ENCODE results near the gene CCNA2. TPM values are rescaled to one million over a fixed set of nuclear protein-coding genes. Genes with fewer than 3 reads are reported as not detected.

The CCNA2 gene
- total RNA-seq, 3 donors from 2014 or later: 1.3 to 3.8 (median 1.8) TPM

GRCh38 chr4:121806411-121806810 is 17.3 kb downstream of the CCNA2 start:
- intact Hi-C loops (cut with DNase I; ENCODE audit: low total_unique reads): no loop called here
- H3K4me3 ChIP-seq: no peak overlapping the region
- H3K27ac ChIP-seq: no peak overlapping the region
- H3K9me3 ChIP-seq: no peaks in the 10 kb centered on the region
- no peaks in the 10 kb centered on the region for H3K4me1 ChIP-seq
- DNase-seq (ENCODE audit: low spot score in 2 of 2): no peak
- no peaks in the 10 kb centered on the region for H3K27me3 ChIP-seq
- TF ChIP-seq POLR2A (IDR thresholded peaks at IDR 0.05) (no peak), CTCF (IDR thresholded peaks at IDR 0.05) (no peak), POLR2AphosphoS5 (IDR thresholded peaks at IDR 0.05) (no peak)
- no peaks in the 10 kb centered on the region for H3K36me3 ChIP-seq

GRCh38 chr4:121801715-121802075 is 22.0 kb downstream of the CCNA2 start:
- H3K27me3 ChIP-seq: no peaks in the 10 kb centered on the region
- no peaks in the 10 kb centered on the region for H3K9me3 ChIP-seq
- TF ChIP-seq CTCF (IDR thresholded peaks at IDR 0.05) (no peak), POLR2A (IDR thresholded peaks at IDR 0.05) (no peak), POLR2AphosphoS5 (IDR thresholded peaks at IDR 0.05) (no peak)
- H3K36me3 ChIP-seq: no peaks in the 10 kb centered on the region
- intact Hi-C loops (cut with DNase I; ENCODE audit: low total_unique reads): loop anchor here (5.0 kb wide), 1 partner anchor 674 kb away; no protein-coding TSS in a partner anchor
- peak overlapping the region; percentile 85 to 91 for H3K27ac ChIP-seq
- peak overlapping the region; percentile 76 to 95 (median 87) for H3K4me3 ChIP-seq
- H3K4me1 ChIP-seq: no peaks in the 10 kb centered on the region
- DNase-seq (ENCODE audit: low spot score in 2 of 2): no peak

- Histone ChIP-seq H3K27ac (peak within 1 kb of the TSS; percentile 85 to 91), H3K4me3 (peak within 1 kb of the TSS; percentile 76 to 95 (median 87)), H3K4me1 (no peaks in the 10 kb centered on the region), H3K27me3 (no peaks in the 10 kb centered on the region), H3K9me3 (no peaks in the 10 kb centered on the region), H3K36me3 (no peaks in the 10 kb centered on the region)
- intact Hi-C loops (cut with DNase I; ENCODE audit: low total_unique reads): loop anchor here (5.0 kb wide), 1 partner anchor 674 kb away; no protein-coding TSS in a partner anchor
- TF ChIP-seq CTCF (IDR thresholded peaks at IDR 0.05) (no peak), POLR2A (IDR thresholded peaks at IDR 0.05) (peak; percentile 49), POLR2AphosphoS5 (IDR thresholded peaks at IDR 0.05) (peak; percentile 87 to 95 (median 92))
- peak; percentile 83 to 92 for DNase-seq (ENCODE audit: low spot score in 2 of 2)
Measured at GRCh38 chr4:121800961-121801714, 22.5 kb downstream of the CCNA2 start, which contains the start of gene EXOSC9. EXOSC9 (plus strand) TSS chr4:121801323; CDS start chr4:121801425, 102 bp downstream.

GRCh38 chr4:121800638-121800960 is 23.1 kb downstream of the CCNA2 start:
- no peaks in the 10 kb centered on the region for H3K4me1 ChIP-seq
- no peaks in the 10 kb centered on the region for H3K9me3 ChIP-seq
- no peak for TF ChIP-seq POLR2A (IDR thresholded peaks at IDR 0.05)
- no peak for TF ChIP-seq POLR2AphosphoS5 (IDR thresholded peaks at IDR 0.05)
- TF ChIP-seq CTCF (IDR thresholded peaks at IDR 0.05): no peak
- no peak for DNase-seq (ENCODE audit: low spot score in 2 of 2)
- intact Hi-C loops (cut with DNase I; ENCODE audit: low total_unique reads): loop anchor here (5.0 kb wide), 1 partner anchor 673 kb away; no protein-coding TSS in a partner anchor
- no peaks in the 10 kb centered on the region for H3K36me3 ChIP-seq
- H3K4me3 ChIP-seq: peak overlapping the region; percentile 76 to 95 (median 87)
- peak overlapping the region; percentile 85 to 91 for H3K27ac ChIP-seq
- no peaks in the 10 kb centered on the region for H3K27me3 ChIP-seq

- TF ChIP-seq POLR2AphosphoS5 (IDR thresholded peaks at IDR 0.05) (no peak), POLR2A (IDR thresholded peaks at IDR 0.05) (no peak), CTCF (IDR thresholded peaks at IDR 0.05) (no peak)
- Histone ChIP-seq H3K9me3 (no peaks in the 10 kb centered on the region), H3K36me3 (no peaks in the 10 kb centered on the region), H3K27me3 (no peaks in the 10 kb centered on the region), H3K4me3 (no peak overlapping the region), H3K27ac (no peak overlapping the region), H3K4me1 (no peaks in the 10 kb centered on the region)
- DNase-seq (ENCODE audit: low spot score in 2 of 2): no peak
- intact Hi-C loops (cut with DNase I; ENCODE audit: low total_unique reads): loop anchor here (5.0 kb wide), 1 partner anchor 673 kb away; no protein-coding TSS in a partner anchor
Measured at GRCh38 chr4:121799867-121800501, 23.7 kb downstream of the CCNA2 start.

All from breast epithelium (tissue), 4 donors.